Suprapubic skin (tissue), 4 donors: ENCODE data around the gene ZNF431.
"Not testable (repeated sequence)": the region's sequence is repeated elsewhere in the genome, so short reads cannot be mapped to it uniquely, and the experiment has no call there.

Experiments used
- POLR2A ChIP-seq, 2 donors: fragments of 450-650 bp; IDR thresholded peaks; one replicate each; pipeline ENCODE4 v1.6.1; 2017; ENCODE audit warnings: antibody characterized with exemption in 2 of 2, mild to moderate bottlenecking in 2 of 2, moderate library complexity in 2 of 2
- POLR2AphosphoS5 ChIP-seq, 3 donors: sonication (generic); formaldehyde crosslinking; IDR thresholded peaks; one replicate each; pipeline ENCODE4 v1.6.1; 2017; ENCODE audit warnings: antibody characterized with exemption in 3 of 3
- TF ChIP-seq, protein P1 (sequence below), 2 donors: fragments of 200-600 bp in 1 of 2; fragments of 450-650 bp in 1 of 2; sonication (generic) in 1 of 2; IDR thresholded peaks; one replicate each; pipeline ENCODE4 v1.5.1; 2016 to 2019; ENCODE audit warnings: antibody characterized with exemption in 2 of 2, mild to moderate bottlenecking in 1 of 2, moderate library complexity in 1 of 2

DNA sequence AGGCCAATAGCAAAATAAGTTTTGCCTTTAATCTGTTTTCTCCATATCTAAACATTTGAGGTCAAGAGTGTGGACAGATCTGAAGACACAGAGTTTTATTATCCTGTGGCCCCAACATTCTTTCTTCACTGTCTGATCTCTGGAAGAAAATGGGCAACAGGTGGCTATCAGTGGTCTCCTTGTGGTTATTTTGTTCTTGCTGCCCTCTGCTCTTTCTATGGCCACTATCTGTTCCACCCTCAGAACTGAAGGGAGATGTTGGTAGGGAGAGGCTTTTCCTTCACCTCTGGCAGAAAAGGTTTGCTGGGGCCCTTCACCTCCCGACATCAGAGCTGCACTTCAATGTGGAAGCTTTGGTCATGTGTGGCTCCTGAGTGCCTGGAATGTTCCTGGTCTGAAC lies 834 bp upstream of the ZNF431 start:
- TF ChIP-seq POLR2A, POLR2AphosphoS5 (IDR thresholded peaks at IDR 0.05): not testable (repeated sequence)
- TF ChIP-seq, protein P1, sequence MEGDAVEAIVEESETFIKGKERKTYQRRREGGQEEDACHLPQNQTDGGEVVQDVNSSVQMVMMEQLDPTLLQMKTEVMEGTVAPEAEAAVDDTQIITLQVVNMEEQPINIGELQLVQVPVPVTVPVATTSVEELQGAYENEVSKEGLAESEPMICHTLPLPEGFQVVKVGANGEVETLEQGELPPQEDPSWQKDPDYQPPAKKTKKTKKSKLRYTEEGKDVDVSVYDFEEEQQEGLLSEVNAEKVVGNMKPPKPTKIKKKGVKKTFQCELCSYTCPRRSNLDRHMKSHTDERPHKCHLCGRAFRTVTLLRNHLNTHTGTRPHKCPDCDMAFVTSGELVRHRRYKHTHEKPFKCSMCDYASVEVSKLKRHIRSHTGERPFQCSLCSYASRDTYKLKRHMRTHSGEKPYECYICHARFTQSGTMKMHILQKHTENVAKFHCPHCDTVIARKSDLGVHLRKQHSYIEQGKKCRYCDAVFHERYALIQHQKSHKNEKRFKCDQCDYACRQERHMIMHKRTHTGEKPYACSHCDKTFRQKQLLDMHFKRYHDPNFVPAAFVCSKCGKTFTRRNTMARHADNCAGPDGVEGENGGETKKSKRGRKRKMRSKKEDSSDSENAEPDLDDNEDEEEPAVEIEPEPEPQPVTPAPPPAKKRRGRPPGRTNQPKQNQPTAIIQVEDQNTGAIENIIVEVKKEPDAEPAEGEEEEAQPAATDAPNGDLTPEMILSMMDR (IDR thresholded peaks at IDR 0.05), result not testable (repeated sequence)
